Lung (tissue), 12 donors: ENCODE data around the gene ZFP62. TPM values are rescaled to one million over a fixed set of nuclear protein-coding genes. Genes with fewer than 3 reads are reported as not detected.

Source experiments
- ATAC-seq: fragments of 200-7000 bp; cut with Tn5 transposase; one replicate; pipeline ENCODE4 v1.9.1; 2020; ENCODE audit warnings: moderate number of reproducible peaks; ENCODE audit not compliant: insufficient read depth, low FRiP score
- DNase-seq, 3 donors: peaks; one replicate each; pipeline ENCODE4 v3.0.0-alpha.2; 2013 to 2017
- H3K27ac ChIP-seq, 2 donors: one replicate each; pipeline ENCODE4 v1.5.1; 2013; ENCODE audit warnings: mild to moderate bottlenecking in 2 of 2, moderate library complexity in 2 of 2, control low read depth in 1 of 2, inconsistent platforms in 1 of 2, low read depth in 1 of 2, low read length in 1 of 2
- H3K27me3 ChIP-seq, 3 donors: one replicate each; pipeline ENCODE4 v1.5.1; 2013; ENCODE audit warnings: low read length in 2 of 3; ENCODE audit not compliant: control insufficient read depth in 3 of 3, insufficient read depth in 3 of 3
- H3K36me3 ChIP-seq, 4 donors: one replicate each; pipeline ENCODE4 v1.5.1; 2013; ENCODE audit warnings: low read length in 4 of 4, mild to moderate bottlenecking in 1 of 4, moderate library complexity in 1 of 4; ENCODE audit not compliant: control insufficient read depth in 4 of 4, insufficient read depth in 4 of 4
- H3K4me1 ChIP-seq, 5 donors: one replicate each; pipeline ENCODE4 v1.5.1; 2013; ENCODE audit warnings: low read length in 5 of 5, mild to moderate bottlenecking in 2 of 5, moderate library complexity in 1 of 5; ENCODE audit not compliant: control insufficient read depth in 5 of 5, insufficient read depth in 5 of 5
- H3K4me3 ChIP-seq: one replicate; pipeline ENCODE4 v1.5.1; 2013; ENCODE audit warnings: mild to moderate bottlenecking, control low read depth, moderate library complexity
- H3K9ac ChIP-seq, 2 donors: one replicate each; pipeline ENCODE4 v1.5.1; 2013; ENCODE audit warnings: low read length in 2 of 2, control low read depth in 1 of 2; ENCODE audit not compliant: insufficient read depth in 1 of 2
- H3K9me3 ChIP-seq, 4 donors: one replicate each; pipeline ENCODE4 v1.5.1; 2013; ENCODE audit warnings: low read length in 3 of 4, mild to moderate bottlenecking in 1 of 4, moderate library complexity in 1 of 4; ENCODE audit not compliant: control insufficient read depth in 4 of 4, insufficient read depth in 3 of 4
- CTCF ChIP-seq: IDR thresholded peaks from 2 replicates; pipeline ENCODE4 v1.5.1; 2012; ENCODE audit warnings: mild to moderate bottlenecking; ENCODE audit errors: control extremely low read depth, extremely low read depth
- WGBS, 2 donors: extraction: QIAGEN DNeasy Blood & Tissue Kit; methylation state at CpG; one replicate each; pipeline ENCODE4 v1.1.7; 2013; 5-methylcytosine and 5-hydroxymethylcytosine counted together
- polyA plus RNA-seq, 2 donors: library from polyadenylated mRNA; stranded (reverse); fragments of 200-250 nt; gene quantifications; one replicate each; pipeline ENCODE4 v1.2.1, GENCODE V29; 2013
- total RNA-seq, 2 donors: library from RNA; depleted of rRNA in 1 of 2; stranded (reverse); fragments of >200 nt in 1 of 2; gene quantifications; one replicate each; pipeline ENCODE4 v1.2.1, GENCODE V29; 2014 to 2021
- donor health status: control.
- donor health status: control.
- donor health status: Bipolar disorder and iron deficiency.
- donor health status: healthy.
- donor health status: DM: yes; HTN: yes; CAD: no.

The ZFP62 gene
- total and polyA plus RNA-seq, 4 donors = 9.6 to 31.2 (median 20.0) TPM

- peaks cover 0 to 1% (median 0%) of the 10 kb centered on the region in 4 donors for H3K9me3 ChIP-seq
- H3K27ac ChIP-seq = no peak overlapping the region
- ATAC-seq = peak; percentile 66
- H3K4me1 ChIP-seq = no peaks in the 10 kb centered on the region
- peak; percentile 81 to 84 (median 81) for DNase-seq
- H3K4me3 ChIP-seq = no peak overlapping the region
- no peaks in the 10 kb centered on the region for H3K36me3 ChIP-seq
- H3K27me3 ChIP-seq = peaks cover 0 to 5% (median 0%) of the 10 kb centered on the region in 3 donors
- WGBS, 2 donors = 0 to 4% methylated on average over 3 of the region's 3 CpGs
- no peak overlapping the region for H3K9ac ChIP-seq
- peak; percentile 77 for TF ChIP-seq CTCF
Measured at GRCh38 chr5:180868960-180869359, 7.9 kb upstream of the ZFP62 start.

GRCh38 chr5:180866985-180867384 is 5.9 kb upstream of the ZFP62 start:
- no peak for ATAC-seq
- H3K4me3 ChIP-seq = no peak overlapping the region

GRCh38 chr5:180865981-180866695 is 5.1 kb upstream of the ZFP62 start:
- Histone ChIP-seq H3K27ac (no peak overlapping the region), H3K4me3 (no peak overlapping the region), H3K36me3 (no peaks in the 10 kb centered on the region), H3K9ac (no peak overlapping the region), H3K9me3 (peaks cover 0 to 1% (median 0%) of the 10 kb centered on the region in 4 donors), H3K4me1 (peaks cover 0 to 3% (median 0%) of the 10 kb centered on the region in 5 donors), H3K27me3 (peaks cover 0 to 5% (median 0%) of the 10 kb centered on the region in 3 donors)
- WGBS, 2 donors = 70 to 81% methylated on average over 5 of the region's 5 CpGs
- TF ChIP-seq CTCF = no peak
- no peak for ATAC-seq
- DNase-seq = no peak

More at GRCh38 chr5:180866985-180867384, 5.9 kb upstream of the ZFP62 start:
- Histone ChIP-seq H3K36me3 (no peaks in the 10 kb centered on the region), H3K9me3 (peaks cover 0 to 1% (median 0%) of the 10 kb centered on the region in 4 donors), H3K27me3 (peaks cover 0 to 5% (median 0%) of the 10 kb centered on the region in 3 donors), H3K4me1 (peaks cover 0 to 1% (median 0%) of the 10 kb centered on the region in 5 donors), H3K27ac (no peak overlapping the region), H3K9ac (no peak overlapping the region)
- no peak for DNase-seq
- 87 to 91% methylated on average over 10 of the region's 10 CpGs for WGBS, 2 donors
- TF ChIP-seq CTCF = no peak
